Peyer's patch (tissue), 4 donors: ENCODE data around the gene CA10.

Source experiments
- CTCF ChIP-seq, 6 experiments: fragments of 450-650 bp in 4 of 6; fragments of 200-600 bp in 2 of 6; sonication (generic) in 1 of 6; IDR thresholded peaks; one replicate each; pipeline ENCODE4 v1.5.1; 2017 to 2019; ENCODE audit warnings: antibody characterized with exemption in 6 of 6, mild to moderate bottlenecking in 3 of 6, moderate library complexity in 1 of 6
- POLR2A ChIP-seq, 2 donors: fragments of 450-650 bp; IDR thresholded peaks; one replicate each; pipeline ENCODE4 v1.5.1; 2017; ENCODE audit warnings: antibody characterized with exemption in 2 of 2, mild to moderate bottlenecking in 2 of 2, moderate library complexity in 2 of 2

- no peak for TF ChIP-seq CTCF (IDR thresholded peaks at IDR 0.05)
- TF ChIP-seq POLR2A (IDR thresholded peaks at IDR 0.05) = no peak
Observed at GRCh38 chr17:52148969-52149351, 9.6 kb downstream of the CA10 start.
